Right lobe of liver (tissue), 4 donors: ENCODE results near the gene ELAC1.

ENCODE experiments used
- CTCF ChIP-seq, 4 donors: fragments of 200-600 bp in 3 of 4; fragments of 450-650 bp in 1 of 4; IDR thresholded peaks; one replicate each; pipeline versions ENCODE4 v1.5.1 to v1.8.0; 2016 to 2022; ENCODE audit warnings: antibody characterized with exemption in 4 of 4, mild to moderate bottlenecking in 2 of 4
- POLR2A ChIP-seq: fragments of 450-650 bp; IDR thresholded peaks from one replicate; pipeline ENCODE4 v1.6.1; 2017; ENCODE audit warnings: antibody characterized with exemption, mild to moderate bottlenecking
- donor health status: DM: no; HTN: no; CAD: no.
- donor health status: DM: no; HTN: no; CAD: no.
- donor health status: DM: no; HTN: yes; CAD: no.

- TF ChIP-seq CTCF (IDR thresholded peaks at IDR 0.05), result no peak
- TF ChIP-seq POLR2A, result no peak
These were observed 64.4 kb downstream of the ELAC1 start for GRCh38 chr18:51032193-51032592.
